Activated effector memory CD4-positive, alpha-beta T cell treated with Interleukin-2 at 50 U/mL for 16 hours (primary cell): ENCODE measurements around the gene KIF23.
A peak's percentile ranks its signal among the peaks of the same experiment; 100 is the strongest.
"Not testable (repeated sequence)": the region's sequence is repeated elsewhere in the genome, so short reads cannot be mapped to it uniquely, and the experiment has no call there.

ENCODE experiments used
- DNase-seq: peaks from one replicate; pipeline ENCODE4 v3.0.0-alpha.2; 2020

The KIF23 gene

GRCh38 chr15:69439623-69440022 is 25.5 kb downstream of the KIF23 start:
- no peak for DNase-seq

- DNase-seq = no peak
Observed at GRCh38 chr15:69443032-69443611, 29.0 kb downstream of the KIF23 start.

GRCh38 chr15:69444686-69445085 is 30.5 kb downstream of the KIF23 start:
- DNase-seq = no peak

GRCh38 chr15:69446953-69447352 is 32.8 kb downstream of the KIF23 start:
- no peak for DNase-seq

GRCh38 chr15:69450221-69450620 is 36.1 kb downstream of the KIF23 start:
- DNase-seq = not testable (repeated sequence)

- no peak for DNase-seq
Observed at GRCh38 chr15:69450968-69451695, 37.0 kb downstream of the KIF23 start.

GRCh38 chr15:69451951-69452691 is 38.0 kb downstream of the KIF23 start:
- DNase-seq = no peak

GRCh38 chr15:69452692-69453521 is 38.8 kb downstream of the KIF23 start, which contains the start of gene RPLP1:
TSS of gene RPLP1 (plus strand) at chr15:69452818. CDS start at chr15:69452949, 131 bp downstream.
- DNase-seq = peak; percentile 94

GRCh38 chr15:69454953-69455352 is 40.8 kb downstream of the KIF23 start:
- no peak for DNase-seq

- DNase-seq = no peak
Observed at GRCh38 chr15:69456208-69457166, 42.3 kb downstream of the KIF23 start.

- DNase-seq = no peak
Observed at GRCh38 chr15:69457304-69458280, 43.4 kb downstream of the KIF23 start.

GRCh38 chr15:69459066-69459465 is 44.9 kb downstream of the KIF23 start:
- no peak for DNase-seq

- DNase-seq = no peak
Observed at GRCh38 chr15:69460481-69460880, 46.3 kb downstream of the KIF23 start.

GRCh38 chr15:69462030-69462492 is 47.9 kb downstream of the KIF23 start:
- DNase-seq = no peak

- peak; percentile 87 for DNase-seq
Observed at GRCh38 chr15:69462493-69463181, 48.5 kb downstream of the KIF23 start.

GRCh38 chr15:69463182-69463756 is 49.1 kb downstream of the KIF23 start:
- DNase-seq = no peak

GRCh38 chr15:69465253-69465652 is 51.1 kb downstream of the KIF23 start:
- DNase-seq = no peak

- DNase-seq = no peak
Observed at GRCh38 chr15:69466733-69467132, 52.6 kb downstream of the KIF23 start.

GRCh38 chr15:69467636-69468035 is 53.5 kb downstream of the KIF23 start:
- DNase-seq = no peak
